ENCODE measurements around the gene COL16A1.

GRCh38 chr1:31703431-31704270 is at the start of gene COL16A1:
- no peak for TF ChIP-seq EZH2 (IDR thresholded peaks at IDR 0.05; ENCODE audit: borderline replicate concordance, low read depth, low read length, severe bottlenecking)
- TF ChIP-seq CTCF (IDR thresholded peaks at IDR 0.05; ENCODE audit: borderline replicate concordance, extremely low read depth, low read length, poor library complexity, severe bottlenecking) = no peak
